Measurements from ENCODE around the gene STPG1.

STPG1 gene

DNA sequence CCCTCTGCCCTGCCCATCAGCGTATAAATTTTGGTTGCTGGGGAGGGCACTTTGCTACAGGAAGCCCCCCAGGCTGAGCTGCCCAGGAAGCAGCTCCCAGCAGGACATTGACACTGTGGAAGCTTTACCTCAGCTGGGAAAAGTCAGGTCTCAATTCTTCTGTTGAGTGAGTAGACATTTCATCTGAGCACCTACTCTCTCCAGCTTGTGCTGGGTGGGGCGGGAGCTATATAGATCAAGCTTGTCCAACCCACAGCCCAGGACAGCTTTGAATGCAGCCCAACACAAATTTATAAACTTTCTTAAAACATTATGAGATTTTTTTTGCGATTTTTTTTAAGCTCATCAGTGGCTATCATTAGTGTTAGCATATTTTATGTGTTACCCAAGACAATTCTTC is 11.4 kb upstream of the STPG1 start:
- CTCF ChIA-PET = interaction anchor here (1.3 to 2.1 kb wide), 4 partner anchors 10 to 223 kb away, joined by 5 to 6 read pairs (median 5); partner anchors contain the start of gene NIPAL3
- no peak for DNase-seq (ENCODE audit: low read depth, low spot score)
- TF ChIP-seq CTCF (IDR thresholded peaks at IDR 0.05; ENCODE audit: insufficient read depth, low read length, missing control alignments) = no peak
- POLR2A ChIA-PET = no interaction called here
- H3K4me3 ChIP-seq (ENCODE audit: low read depth, low read length) = no peak overlapping the region

DNA sequence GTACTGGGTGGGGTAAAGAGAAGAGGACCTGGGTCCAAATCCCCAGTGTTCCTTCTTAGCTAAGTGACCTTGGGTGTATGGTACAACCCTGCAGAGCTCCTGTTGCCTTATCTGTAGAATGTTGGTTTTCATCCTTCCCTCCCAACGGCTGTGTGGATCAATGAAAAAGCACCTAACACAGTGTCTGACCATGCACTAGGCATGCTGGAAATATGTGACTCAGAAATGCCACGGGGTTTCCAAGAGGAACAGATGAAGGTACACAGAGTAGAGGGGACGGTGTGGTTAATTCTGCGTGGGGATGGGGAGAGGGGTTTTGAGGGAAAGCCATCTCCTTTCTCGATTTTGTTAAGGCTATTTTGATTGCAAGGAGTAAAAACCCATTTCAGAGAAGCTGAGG is 10.6 kb upstream of the STPG1 start:
- DNase-seq (ENCODE audit: low read depth, low spot score) = no peak
- ChIA-PET CTCF (interaction anchor here (1.3 to 2.9 kb wide), 6 partner anchors 9 to 222 kb away, joined by 5 to 10 read pairs (median 5); partner anchors contain the start of gene NIPAL3), POLR2A (interaction anchor here (0.9 kb wide), 1 partner anchor 14 kb away, joined by 3 read pairs; no protein-coding TSS in a partner anchor)
- TF ChIP-seq CTCF (IDR thresholded peaks at IDR 0.05; ENCODE audit: insufficient read depth, low read length, missing control alignments) = no peak
- no peak overlapping the region for H3K4me3 ChIP-seq (ENCODE audit: low read depth, low read length)

GRCh38 chr1:24421502-24421901 is 7.9 kb upstream of the STPG1 start:
- ChIA-PET CTCF (interaction anchor here (0.8 to 2.9 kb wide), 8 partner anchors 9 to 223 kb away, joined by 3 to 12 read pairs (median 6); no protein-coding TSS in a partner anchor), POLR2A (no interaction called here)
- H3K4me3 ChIP-seq (ENCODE audit: low read depth, low read length) = no peak overlapping the region
- no peak for DNase-seq (ENCODE audit: low read depth, low spot score)
- no peak for TF ChIP-seq CTCF (IDR thresholded peaks at IDR 0.05; ENCODE audit: insufficient read depth, low read length, missing control alignments)

DNA sequence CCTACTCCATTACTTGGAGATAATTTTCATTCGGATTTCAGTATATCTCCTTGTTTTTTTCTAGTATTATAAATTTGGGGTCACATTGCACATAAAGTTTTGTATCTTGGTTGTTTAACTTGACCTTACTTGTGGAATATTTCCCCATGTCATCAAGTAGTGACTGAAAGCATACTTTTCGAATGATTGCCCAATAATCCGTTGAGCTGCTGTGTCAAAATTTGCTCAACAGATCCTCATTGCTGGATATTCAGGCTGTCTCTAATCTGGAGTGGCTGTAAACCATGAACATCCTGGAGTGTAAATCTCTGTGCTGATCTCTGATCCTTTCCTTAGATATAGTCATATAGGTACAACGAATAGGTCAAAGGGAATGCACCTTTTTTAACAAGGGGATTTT is 7.0 kb upstream of the STPG1 start:
- ChIA-PET POLR2A (no interaction called here), CTCF (interaction anchor here (1.2 to 7.2 kb wide), 7 partner anchors 9 to 222 kb away, joined by 4 to 66 read pairs (median 6); no protein-coding TSS in a partner anchor)
- TF ChIP-seq CTCF (IDR thresholded peaks at IDR 0.05; ENCODE audit: insufficient read depth, low read length, missing control alignments) = no peak
- H3K4me3 ChIP-seq (ENCODE audit: low read depth, low read length) = no peak overlapping the region
- DNase-seq (ENCODE audit: low read depth, low spot score) = no peak

DNA sequence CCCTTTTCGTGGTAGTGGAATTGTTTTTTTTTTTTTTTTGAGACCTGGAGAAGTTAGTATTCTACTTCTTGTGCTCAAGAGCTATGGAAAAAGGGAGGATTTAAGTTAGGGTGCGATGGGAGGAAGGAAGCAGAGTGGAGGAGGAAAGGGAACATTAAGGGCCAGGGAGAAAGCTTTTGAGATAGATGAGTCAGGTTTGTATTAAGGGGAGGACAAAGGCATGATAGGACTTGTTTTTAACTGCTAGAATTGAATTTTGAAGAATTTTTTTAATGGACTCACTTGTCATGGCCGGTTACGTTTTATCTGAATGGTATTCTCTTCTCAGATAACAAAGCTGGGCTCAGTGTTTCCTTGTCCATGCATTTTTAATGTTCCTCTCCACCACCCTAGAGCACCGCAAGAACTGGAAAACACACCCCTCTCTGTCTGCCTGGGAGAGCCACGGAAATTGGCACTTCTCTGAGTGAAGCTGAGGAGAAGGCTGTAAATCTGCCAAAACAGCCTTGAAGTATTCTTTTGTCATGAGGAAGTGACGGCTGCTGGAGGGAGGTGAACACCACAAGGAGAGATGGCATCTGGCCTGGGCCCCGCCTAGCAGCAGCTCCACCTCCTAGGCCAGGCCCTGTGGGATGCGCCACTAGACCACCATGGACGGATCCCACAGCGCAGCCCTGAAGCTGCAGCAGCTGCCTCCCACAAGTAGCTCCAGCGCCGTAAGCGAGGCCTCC is 5.5 kb upstream of the STPG1 start:
- TF ChIP-seq CTCF (IDR thresholded peaks at IDR 0.05; ENCODE audit: insufficient read depth, low read length, missing control alignments) = no peak
- no peak for DNase-seq (ENCODE audit: low read depth, low spot score)
- no peak overlapping the region; the same call in 1 of the 2 replicates for H3K4me3 ChIP-seq (ENCODE audit: low read depth, low read length)
- ChIA-PET CTCF (interaction anchor here (0.8 to 13.4 kb wide), 6 partner anchors 9 to 219 kb away, joined by 3 to 154 read pairs (median 10); no protein-coding TSS in a partner anchor), POLR2A (no interaction called here)

- TF ChIP-seq CTCF (IDR thresholded peaks at IDR 0.05; ENCODE audit: insufficient read depth, low read length, missing control alignments) = no peak
- CTCF ChIA-PET = interaction anchor here (0.5 to 13.4 kb wide), 11 partner anchors 8 to 315 kb away, joined by 3 to 154 read pairs (median 6); no protein-coding TSS in a partner anchor
- no peak for DNase-seq (ENCODE audit: low read depth, low spot score)
- H3K4me3 ChIP-seq (ENCODE audit: low read depth, low read length) = peak overlapping the region; percentile 87
- POLR2A ChIA-PET = interaction anchor here (0.6 to 1.4 kb wide), 4 partner anchors 25 to 84 kb away, joined by 3 to 5 read pairs (median 3); no protein-coding TSS in a partner anchor
Measured at GRCh38 chr1:24417681-24418080, 4.1 kb upstream of the STPG1 start.

All from AG04449 (cell line).